GM12878 (cell line): ENCODE results near the gene NCBP1. TPM values are rescaled to one million over a fixed set of nuclear protein-coding genes. Genes with fewer than 3 reads are reported as not detected.

Experiments
- ATF7 ChIP-seq: fragments of 450-650 bp; IDR thresholded peaks from 2 replicates; pipeline ENCODE4 v1.6.1; 2016; ENCODE audit warnings: low read depth, mild to moderate bottlenecking
- BACH1 ChIP-seq: fragments of 450-650 bp; IDR thresholded peaks from 2 replicates; pipeline ENCODE4 v1.6.1; 2017; ENCODE audit warnings: mild to moderate bottlenecking, borderline replicate concordance
- BRCA1 ChIP-seq: IDR thresholded peaks from 2 replicates; pipeline ENCODE4 v1.6.1; 2011; ENCODE audit warnings: low read depth, low read length, improper control_type of control experiment
- CBFB ChIP-seq: IDR thresholded peaks from 2 replicates; pipeline ENCODE4 v1.6.1; 2016; ENCODE audit warnings: antibody characterized with exemption, low read depth
- CREB1 ChIP-seq: IDR thresholded peaks from 2 replicates; pipeline ENCODE4 v1.6.1; 2012; ENCODE audit warnings: low read depth, mild to moderate bottlenecking, inconsistent platforms
- CREM ChIP-seq: IDR thresholded peaks from 2 replicates; pipeline ENCODE4 v1.6.1; 2014; ENCODE audit warnings: antibody characterized with exemption, low read depth
- DPF2 ChIP-seq: fragments of 450-650 bp; IDR thresholded peaks from 2 replicates; pipeline ENCODE4 v1.6.1; 2017; ENCODE audit warnings: mild to moderate bottlenecking
- HDAC2 ChIP-seq: fragments of 200-600 bp; sonication (generic); IDR thresholded peaks from 2 replicates; pipeline ENCODE4 v1.6.1; 2017
- JUND ChIP-seq: IDR thresholded peaks from 2 replicates; pipeline ENCODE4 v1.6.1; 2012; ENCODE audit warnings: low read depth, mild to moderate bottlenecking, low read length, improper control_type of control experiment, moderate library complexity
- KLF5 ChIP-seq: fragments of 450-650 bp; IDR thresholded peaks from 2 replicates; pipeline ENCODE4 v1.6.1; 2014; ENCODE audit warnings: mild to moderate bottlenecking; ENCODE audit not compliant: partially characterized antibody
- NBN ChIP-seq: fragments of 450-650 bp; IDR thresholded peaks from 2 replicates; pipeline ENCODE4 v1.6.1; 2016
- NFYB ChIP-seq: IDR thresholded peaks from 2 replicates; pipeline ENCODE4 v1.6.1; 2011; ENCODE audit warnings: low read depth, mild to moderate bottlenecking, low read length, improper control_type of control experiment, moderate library complexity; ENCODE audit not compliant: insufficient read depth
- PAX5 ChIP-seq: IDR thresholded peaks from 2 replicates; pipeline ENCODE4 v1.6.1; 2011; ENCODE audit warnings: low read depth, low read length, borderline replicate concordance
- PML ChIP-seq: IDR thresholded peaks from 2 replicates; pipeline ENCODE4 v1.6.1; 2012; ENCODE audit warnings: low read length, inconsistent platforms
- RB1 ChIP-seq: fragments of 450-650 bp; formaldehyde crosslinking; IDR thresholded peaks from 2 replicates; pipeline ENCODE4 v1.6.1; 2017; ENCODE audit warnings: mild to moderate bottlenecking, borderline replicate concordance
- RFX5 ChIP-seq: IDR thresholded peaks from 2 replicates; pipeline ENCODE4 v1.6.1; 2011; ENCODE audit warnings: low read depth, low read length, improper control_type of control experiment
- SMARCA5 ChIP-seq: fragments of 450-650 bp; IDR thresholded peaks from 2 replicates; pipeline ENCODE4 v1.6.1; 2017; ENCODE audit warnings: mild to moderate bottlenecking
- SMC3 ChIP-seq: IDR thresholded peaks from 2 replicates; pipeline ENCODE4 v1.6.1; 2011; ENCODE audit warnings: low read length, improper control_type of control experiment, borderline replicate concordance
- SPI1 ChIP-seq: IDR thresholded peaks from 2 replicates; pipeline ENCODE4 v1.6.1; 2011; ENCODE audit warnings: low read depth, mild to moderate bottlenecking, low read length, moderate library complexity, borderline replicate concordance; ENCODE audit not compliant: insufficient read depth
- SREBF1 ChIP-seq: IDR thresholded peaks from 2 replicates; pipeline ENCODE4 v1.6.1; 2012; ENCODE audit warnings: mild to moderate bottlenecking, low read length
- SRF ChIP-seq, 2 experiments: IDR thresholded peaks; 2 replicates each; pipeline ENCODE4 v1.6.1; 2011; ENCODE audit warnings: low read depth in 2 of 2, low read length in 2 of 2, mild to moderate bottlenecking in 1 of 2, moderate library complexity in 1 of 2
- SUZ12 ChIP-seq: fragments of 200-600 bp; sonication (generic); IDR thresholded peaks from one replicate; pipeline ENCODE4 v1.6.1; 2018; ENCODE audit warnings: antibody characterized with exemption, mild to moderate bottlenecking; ENCODE audit not compliant: unreplicated experiment
- TAF1 ChIP-seq: IDR thresholded peaks from 2 replicates; pipeline ENCODE4 v1.6.1; 2011; ENCODE audit warnings: mild to moderate bottlenecking, low read depth, low read length, borderline replicate concordance
- TARDBP ChIP-seq: IDR thresholded peaks from 2 replicates; pipeline ENCODE4 v1.6.1; 2016; ENCODE audit warnings: borderline replicate concordance
- TBL1XR1 ChIP-seq: IDR thresholded peaks from 2 replicates; pipeline ENCODE4 v1.6.1; 2012; ENCODE audit warnings: low read depth, low read length, improper control_type of control experiment
- TCF12 ChIP-seq: IDR thresholded peaks from 2 replicates; pipeline ENCODE4 v1.6.1; 2011; ENCODE audit warnings: low read depth, mild to moderate bottlenecking, low read length
- TCF3 ChIP-seq: IDR thresholded peaks from 2 replicates; pipeline ENCODE4 v1.6.1; 2012; ENCODE audit warnings: low read depth, mild to moderate bottlenecking, low read length, borderline replicate concordance; ENCODE audit not compliant: insufficient read depth
- polyA plus RNA-seq, 11 experiments: library from polyadenylated mRNA; depleted of rRNA in 4 of 11; unstranded in 6 of 11; stranded (reverse) in 5 of 11; fragments of >200 nt; fragmentation: Nextera tagmentation in 4 of 11; fragmentation: Illumina TruSeq in 1 of 11; extraction: Ambion mirVana in 4 of 11; extraction: Trizol in 1 of 11; gene quantifications; 1 replicate in 1 of 11; 2 replicates in 10 of 11; pipeline versions ENCODE4 v1.2.1 to v1.2.3, GENCODE V29; 2011 to 2016; ENCODE audit warnings: inconsistent platforms in 2 of 11, missing spikeins in 2 of 11, low read depth in 1 of 11
- total RNA-seq, 4 experiments: library from RNA; depleted of rRNA in 3 of 4; stranded (reverse); fragments of >200 nt in 3 of 4; fragmentation: Illumina TruSeq in 1 of 4; extraction: Trizol in 1 of 4; gene quantifications; 2 replicates each; pipeline versions ENCODE4 v1.2.1 to v1.2.3, GENCODE V29; 2013 to 2021
- TF ChIP-seq, protein P1 (sequence below): IDR thresholded peaks from 2 replicates; pipeline ENCODE4 v1.6.1; 2011; ENCODE audit warnings: low read depth, low read length, improper control_type of control experiment, borderline replicate concordance
- TF ChIP-seq, protein P2 (sequence below): fragments of 450-650 bp; IDR thresholded peaks from 2 replicates; pipeline ENCODE4 v1.6.1; 2018; ENCODE audit warnings: borderline replicate concordance, mild to moderate bottlenecking; ENCODE audit not compliant: partially characterized antibody
- TF ChIP-seq, protein P3 (sequence below): IDR thresholded peaks from 2 replicates; pipeline ENCODE4 v1.6.1; 2012; ENCODE audit warnings: low read depth, low read length, improper control_type of control experiment

The NCBP1 gene
- total and polyA plus RNA-seq, 10 of the 15 experiments (the other 5 are each of a cell fraction or from before 2014, with no cell fraction given): 14.7 to 70.9 (median 36.0) TPM

DNA sequence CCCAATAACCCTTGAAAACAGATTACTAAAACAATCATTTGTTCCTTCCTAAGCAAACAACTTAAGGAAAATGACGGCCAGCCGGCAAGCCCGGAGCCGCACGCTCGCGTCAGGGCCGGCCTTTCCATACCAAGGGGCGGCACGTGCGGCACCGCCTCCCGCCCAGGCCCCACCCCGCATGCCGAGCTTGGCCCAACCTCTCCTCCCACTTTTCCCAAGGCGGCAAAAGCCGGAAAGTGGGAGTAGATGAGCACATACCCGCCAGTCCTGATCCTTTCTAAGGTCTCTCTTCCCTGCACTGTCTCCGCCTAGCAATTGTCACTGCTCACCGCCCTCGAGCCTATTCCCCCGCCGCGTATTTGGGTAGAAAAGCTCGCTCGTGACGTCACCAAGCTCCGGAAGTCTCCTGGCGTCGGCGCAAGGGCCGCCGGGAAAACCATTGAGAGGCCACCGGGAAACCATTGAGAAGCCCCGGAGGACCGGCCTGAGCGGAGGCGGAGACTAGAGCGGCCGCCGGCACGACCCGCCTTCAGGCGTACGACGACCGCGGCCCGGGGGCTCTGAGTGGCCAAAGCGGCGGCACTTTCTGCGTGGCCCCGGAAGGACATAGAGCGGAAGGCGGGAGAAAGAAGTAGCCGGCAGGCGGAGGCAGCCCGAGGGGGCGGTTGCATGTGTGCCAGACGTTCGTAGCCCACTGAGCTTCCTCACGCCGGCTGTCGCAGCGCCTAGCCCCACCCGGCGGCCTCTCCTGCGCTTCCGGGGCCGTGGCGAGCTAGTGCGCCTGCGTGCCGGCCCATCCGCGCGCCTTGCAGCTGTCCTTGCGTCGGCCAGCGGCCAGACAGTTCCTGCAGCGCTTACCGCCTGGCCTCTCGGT lies at the start of gene NCBP1, which contains the start of gene TSTD2 (continued):
- TF ChIP-seq, protein P1, sequence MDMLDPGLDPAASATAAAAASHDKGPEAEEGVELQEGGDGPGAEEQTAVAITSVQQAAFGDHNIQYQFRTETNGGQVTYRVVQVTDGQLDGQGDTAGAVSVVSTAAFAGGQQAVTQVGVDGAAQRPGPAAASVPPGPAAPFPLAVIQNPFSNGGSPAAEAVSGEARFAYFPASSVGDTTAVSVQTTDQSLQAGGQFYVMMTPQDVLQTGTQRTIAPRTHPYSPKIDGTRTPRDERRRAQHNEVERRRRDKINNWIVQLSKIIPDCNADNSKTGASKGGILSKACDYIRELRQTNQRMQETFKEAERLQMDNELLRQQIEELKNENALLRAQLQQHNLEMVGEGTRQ: peak; percentile 21; the same call in 1 of the 2 replicates
- TF ChIP-seq SRF (IDR thresholded peaks at IDR 0.05; ENCODE audit: low read depth in 2 of 2, low read length in 2 of 2): 0 out of 4 replicates have a peak, but pooled peaks of 1 of the 2 experiments have one; percentile 31
- TF ChIP-seq, protein P2, sequence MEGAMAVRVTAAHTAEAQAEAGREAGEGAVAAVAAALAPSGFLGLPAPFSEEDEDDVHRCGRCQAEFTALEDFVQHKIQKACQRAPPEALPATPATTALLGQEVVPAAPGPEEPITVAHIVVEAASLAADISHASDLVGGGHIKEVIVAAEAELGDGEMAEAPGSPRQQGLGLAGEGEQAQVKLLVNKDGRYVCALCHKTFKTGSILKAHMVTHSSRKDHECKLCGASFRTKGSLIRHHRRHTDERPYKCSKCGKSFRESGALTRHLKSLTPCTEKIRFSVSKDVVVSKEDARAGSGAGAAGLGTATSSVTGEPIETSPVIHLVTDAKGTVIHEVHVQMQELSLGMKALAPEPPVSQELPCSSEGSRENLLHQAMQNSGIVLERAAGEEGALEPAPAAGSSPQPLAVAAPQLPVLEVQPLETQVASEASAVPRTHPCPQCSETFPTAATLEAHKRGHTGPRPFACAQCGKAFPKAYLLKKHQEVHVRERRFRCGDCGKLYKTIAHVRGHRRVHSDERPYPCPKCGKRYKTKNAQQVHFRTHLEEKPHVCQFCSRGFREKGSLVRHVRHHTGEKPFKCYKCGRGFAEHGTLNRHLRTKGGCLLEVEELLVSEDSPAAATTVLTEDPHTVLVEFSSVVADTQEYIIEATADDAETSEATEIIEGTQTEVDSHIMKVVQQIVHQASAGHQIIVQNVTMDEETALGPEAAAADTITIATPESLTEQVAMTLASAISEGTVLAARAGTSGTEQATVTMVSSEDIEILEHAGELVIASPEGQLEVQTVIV: peak; percentile 33
- TF ChIP-seq TAF1: peak; percentile 85
- 0 out of 2 replicates have a peak, but pooled peaks have one; percentile 26 for TF ChIP-seq DPF2
- TF ChIP-seq SUZ12: no peak
- TF ChIP-seq CBFB: peak; percentile 44; the same call in 1 of the 2 replicates
- TF ChIP-seq TCF3: peak; percentile 76; the same call in 1 of the 2 replicates
- TF ChIP-seq TCF12: peak; percentile 48; the same call in 1 of the 2 replicates
- TF ChIP-seq JUND: no peak
- peak; percentile 97 for TF ChIP-seq CREM
- TF ChIP-seq PAX5: peak; percentile 21; the same call in 1 of the 2 replicates
- TF ChIP-seq ATF7: peak; percentile 89
- peak; percentile 70 for TF ChIP-seq BACH1
- TF ChIP-seq NFYB: peak; percentile 85
- TF ChIP-seq CREB1: peak; percentile 95
- TF ChIP-seq SREBF1: peak; percentile 62; the same call in 1 of the 2 replicates
- no peak; the same call in 1 of the 2 replicates for TF ChIP-seq TBL1XR1
- TF ChIP-seq BRCA1: peak; percentile 52; the same call in 1 of the 2 replicates
- TF ChIP-seq HDAC2: 0 out of 2 replicates have a peak, but pooled peaks have one; percentile 56
- TF ChIP-seq TARDBP: no peak
- TF ChIP-seq RFX5: 0 out of 2 replicates have a peak, but pooled peaks have one; percentile 15
- peak; percentile 92 for TF ChIP-seq PML
- no peak for TF ChIP-seq SMC3
- TF ChIP-seq, protein P3, sequence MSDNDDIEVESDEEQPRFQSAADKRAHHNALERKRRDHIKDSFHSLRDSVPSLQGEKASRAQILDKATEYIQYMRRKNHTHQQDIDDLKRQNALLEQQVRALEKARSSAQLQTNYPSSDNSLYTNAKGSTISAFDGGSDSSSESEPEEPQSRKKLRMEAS: peak; percentile 90
- no peak for TF ChIP-seq KLF5
- peak; percentile 16; the same call in 1 of the 2 replicates for TF ChIP-seq SMARCA5
- TF ChIP-seq SPI1: peak; percentile 43
- TF ChIP-seq NBN: peak; percentile 100
- peak; percentile 20; the same call in 1 of the 2 replicates for TF ChIP-seq RB1
